Calu3 (cell line): Measurements from ENCODE around the gene BRINP3. TPM values are rescaled to one million over a fixed set of nuclear protein-coding genes. Genes with fewer than 3 reads are reported as not detected.

Source experiments
- BruUV-seq: library from RNA; stranded (reverse); fragments of 400-500 nt; replicated peaks from 2 replicates; lab custom pipeline; 2021; lab: Mats Ljungman, UMichigan
- CTCF ChIA-PET: fragments of 300-600 bp; sonication (Branson Sonifier 250); formaldehyde crosslinking; loops from one replicate; lab custom pipeline; 2022; ENCODE audit warnings: antibody characterized with exemption; lab: Charles Lee
- DNase-seq: peaks from one replicate; pipeline ENCODE4 v3.0.0; 2022
- H3K27ac Mint-ChIP-seq: one replicate; pipeline ENCODE4 v1.8.0; 2022; ENCODE audit warnings: mixed read lengths; ENCODE audit not compliant: unreplicated experiment
- H3K27me3 Mint-ChIP-seq: one replicate; pipeline ENCODE4 v1.8.0; 2022; ENCODE audit warnings: mixed read lengths; ENCODE audit not compliant: unreplicated experiment
- H3K36me3 Mint-ChIP-seq: one replicate; pipeline ENCODE4 v1.8.0; 2022; ENCODE audit warnings: mild to moderate bottlenecking, moderate library complexity, mixed read lengths; ENCODE audit not compliant: insufficient read depth, unreplicated experiment
- H3K4me1 Mint-ChIP-seq: one replicate; pipeline ENCODE4 v1.8.0; 2022; ENCODE audit warnings: mild to moderate bottlenecking, low read depth, mixed read lengths; ENCODE audit not compliant: unreplicated experiment
- H3K4me3 Mint-ChIP-seq: one replicate; pipeline ENCODE4 v1.8.0; 2022; ENCODE audit warnings: mild to moderate bottlenecking, low read depth, moderate library complexity, mixed read lengths; ENCODE audit not compliant: unreplicated experiment
- H3K9me3 Mint-ChIP-seq: one replicate; pipeline ENCODE4 v1.8.0; 2022; ENCODE audit warnings: low read depth, mixed read lengths; ENCODE audit not compliant: unreplicated experiment
- intact Hi-C: fragments of 100-400 bp; cut with micrococcal nuclease; formaldehyde crosslinking; loops from one replicate; pipeline ENCODE4 v1.10.0; 2022; ENCODE audit not compliant: unreplicated experiment
- total RNA-seq: library from RNA; stranded (reverse); gene quantifications from 2 replicates; pipeline ENCODE4 v1.2.3, GENCODE V29; 2022
- TF ChIP-seq, protein P1 (sequence below): fragments of 200-600 bp; IDR thresholded peaks from one replicate; pipeline ENCODE4 v1.8.0; 2022; ENCODE audit warnings: antibody characterized with exemption; ENCODE audit not compliant: unreplicated experiment

The BRINP3 gene
- total RNA-seq, 1 experiment from 2014 or later, result not detected

DNA sequence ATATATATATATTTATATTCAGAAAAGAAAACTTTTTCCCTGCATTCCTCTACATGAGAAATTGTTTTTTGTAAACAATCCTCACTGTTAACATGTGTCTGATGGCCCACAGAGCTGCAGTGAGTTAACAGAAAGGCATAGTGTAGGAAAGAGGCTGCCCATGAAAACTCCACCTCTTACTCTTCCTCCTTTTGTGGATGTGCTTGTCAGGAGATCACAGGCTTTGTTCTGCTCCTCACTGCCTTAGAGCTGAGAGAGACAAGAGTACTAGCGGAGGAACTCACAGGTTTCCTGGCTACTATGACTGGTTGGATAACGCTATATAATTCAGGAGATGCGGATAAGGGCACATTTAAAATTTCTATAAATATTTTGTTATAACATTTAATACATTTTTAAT, 200.6 kb downstream of the BRINP3 start:
- Mint-ChIP-seq H3K4me3 (no peak overlapping the region), H3K27ac (no peak overlapping the region), H3K4me1 (no peaks in the 10 kb centered on the region), H3K27me3 (no peaks in the 10 kb centered on the region), H3K36me3 (no peaks in the 10 kb centered on the region), H3K9me3 (no peaks in the 10 kb centered on the region)
- intact Hi-C loops, result no loop called here
- no TSS peak for BruUV-seq
- DNase-seq, result no peak
- TF ChIP-seq, protein P1, sequence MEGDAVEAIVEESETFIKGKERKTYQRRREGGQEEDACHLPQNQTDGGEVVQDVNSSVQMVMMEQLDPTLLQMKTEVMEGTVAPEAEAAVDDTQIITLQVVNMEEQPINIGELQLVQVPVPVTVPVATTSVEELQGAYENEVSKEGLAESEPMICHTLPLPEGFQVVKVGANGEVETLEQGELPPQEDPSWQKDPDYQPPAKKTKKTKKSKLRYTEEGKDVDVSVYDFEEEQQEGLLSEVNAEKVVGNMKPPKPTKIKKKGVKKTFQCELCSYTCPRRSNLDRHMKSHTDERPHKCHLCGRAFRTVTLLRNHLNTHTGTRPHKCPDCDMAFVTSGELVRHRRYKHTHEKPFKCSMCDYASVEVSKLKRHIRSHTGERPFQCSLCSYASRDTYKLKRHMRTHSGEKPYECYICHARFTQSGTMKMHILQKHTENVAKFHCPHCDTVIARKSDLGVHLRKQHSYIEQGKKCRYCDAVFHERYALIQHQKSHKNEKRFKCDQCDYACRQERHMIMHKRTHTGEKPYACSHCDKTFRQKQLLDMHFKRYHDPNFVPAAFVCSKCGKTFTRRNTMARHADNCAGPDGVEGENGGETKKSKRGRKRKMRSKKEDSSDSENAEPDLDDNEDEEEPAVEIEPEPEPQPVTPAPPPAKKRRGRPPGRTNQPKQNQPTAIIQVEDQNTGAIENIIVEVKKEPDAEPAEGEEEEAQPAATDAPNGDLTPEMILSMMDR, result no peak
- CTCF ChIA-PET, result no interaction called here

DNA sequence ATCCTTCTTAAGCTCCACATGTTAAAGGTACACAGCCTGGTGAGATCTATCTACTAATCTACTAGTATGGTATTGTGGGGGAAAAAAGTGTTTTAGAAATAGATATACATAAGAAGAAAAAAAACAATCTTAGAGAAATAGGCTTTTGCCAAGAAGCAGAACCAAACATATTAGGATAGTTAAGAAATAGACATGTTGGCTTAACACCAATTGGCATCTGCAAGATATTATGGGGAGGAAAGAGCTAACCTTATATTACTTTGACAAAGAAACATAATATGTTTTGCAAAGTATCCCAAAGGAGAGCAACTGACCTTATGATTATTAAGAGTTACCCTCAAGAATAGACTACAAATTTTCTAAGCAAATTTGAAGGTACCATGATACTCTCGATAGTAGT, 202.9 kb downstream of the BRINP3 start:
- H3K36me3 Mint-ChIP-seq, result no peaks in the 10 kb centered on the region
- CTCF ChIA-PET, result no interaction called here
- TF ChIP-seq, protein P1, result no peak
- intact Hi-C loops, result no loop called here
- no peaks in the 10 kb centered on the region for H3K27me3 Mint-ChIP-seq
- no peaks in the 10 kb centered on the region for H3K4me1 Mint-ChIP-seq
- no peak for DNase-seq
- no peak overlapping the region for H3K27ac Mint-ChIP-seq
- no peaks in the 10 kb centered on the region for H3K9me3 Mint-ChIP-seq
- H3K4me3 Mint-ChIP-seq, result no peak overlapping the region
- no TSS peak for BruUV-seq

DNA sequence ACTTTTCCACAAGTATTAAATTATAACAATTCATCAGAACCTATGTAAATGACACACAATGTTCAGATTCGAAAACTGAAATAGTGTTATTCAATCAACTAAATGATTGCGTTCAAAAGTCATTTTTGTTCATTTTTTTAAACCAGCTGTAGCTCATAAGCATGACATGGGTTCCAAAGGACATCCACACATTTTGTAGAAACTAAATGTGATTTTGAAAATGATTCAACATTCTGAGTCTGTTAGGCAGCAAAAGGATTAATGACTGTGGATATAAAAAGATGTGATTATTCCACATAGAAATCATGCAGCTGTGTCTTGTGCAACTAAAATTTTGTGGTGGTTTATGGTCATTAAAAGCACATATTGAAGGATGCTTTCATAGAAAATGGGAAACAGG, 204.5 kb downstream of the BRINP3 start:
- no peak overlapping the region for H3K4me3 Mint-ChIP-seq
- intact Hi-C loops, result no loop called here
- BruUV-seq, result no TSS peak
- H3K36me3 Mint-ChIP-seq, result no peaks in the 10 kb centered on the region
- no peaks in the 10 kb centered on the region for H3K27me3 Mint-ChIP-seq
- no peak for DNase-seq
- no peak overlapping the region for H3K27ac Mint-ChIP-seq
- TF ChIP-seq, protein P1, result no peak
- no peaks in the 10 kb centered on the region for H3K4me1 Mint-ChIP-seq
- no peaks in the 10 kb centered on the region for H3K9me3 Mint-ChIP-seq
- CTCF ChIA-PET, result no interaction called here

DNA sequence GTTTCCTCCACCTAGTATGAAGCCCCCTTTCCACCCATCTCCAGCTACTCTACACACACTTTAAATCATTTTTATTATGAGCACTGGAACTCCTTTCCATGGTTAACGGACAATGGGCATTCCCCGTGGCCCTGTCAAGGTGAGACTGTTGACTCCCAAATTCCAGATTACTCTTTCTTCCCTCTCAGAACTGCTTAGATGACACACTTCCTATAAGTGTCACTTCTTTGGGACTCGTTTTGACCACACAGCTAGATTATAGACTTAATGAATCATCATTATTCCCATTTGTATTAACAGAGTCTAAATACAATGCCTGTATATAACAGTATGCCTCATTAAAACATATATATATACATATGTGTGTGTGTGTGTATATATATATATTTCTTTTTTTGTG, 215.1 kb downstream of the BRINP3 start:
- Mint-ChIP-seq H3K4me3 (no peak overlapping the region), H3K36me3 (no peaks in the 10 kb centered on the region), H3K4me1 (no peaks in the 10 kb centered on the region), H3K27ac (no peak overlapping the region), H3K27me3 (no peaks in the 10 kb centered on the region), H3K9me3 (no peaks in the 10 kb centered on the region)
- DNase-seq, result no peak
- TF ChIP-seq, protein P1, result no peak
- intact Hi-C loops, result no loop called here
- CTCF ChIA-PET, result no interaction called here
- BruUV-seq, result no TSS peak

DNA sequence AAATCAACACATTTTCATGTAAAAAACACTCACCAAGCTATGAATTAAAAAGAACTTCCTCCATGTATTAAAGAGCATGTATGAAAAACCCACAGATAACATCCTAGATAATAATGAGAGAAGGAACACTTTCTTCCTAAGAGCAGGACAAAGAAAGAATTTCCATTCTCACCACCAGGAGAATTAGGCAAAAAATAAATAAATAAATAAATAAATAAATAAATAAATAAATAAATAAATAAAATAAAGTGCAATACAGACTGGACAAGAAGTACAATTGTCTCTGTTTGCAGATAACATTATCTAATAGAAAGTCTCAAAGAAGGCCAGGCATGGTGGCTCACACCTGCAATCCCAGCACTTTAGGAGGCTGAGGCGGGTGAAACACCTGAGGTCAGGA, 218.2 kb downstream of the BRINP3 start:
- no peak for DNase-seq
- Mint-ChIP-seq H3K4me3 (no peak overlapping the region), H3K36me3 (no peaks in the 10 kb centered on the region), H3K27ac (no peak overlapping the region), H3K4me1 (no peaks in the 10 kb centered on the region), H3K27me3 (no peaks in the 10 kb centered on the region), H3K9me3 (peaks cover 9% of the 10 kb centered on the region)
- no TSS peak for BruUV-seq
- TF ChIP-seq, protein P1, result no peak
- CTCF ChIA-PET, result no interaction called here
- intact Hi-C loops, result no loop called here
